Gastroesophageal sphincter (tissue), 3 donors: ENCODE results near the gene SPDYE1.
"Not testable (repeated sequence)": the region's sequence is repeated elsewhere in the genome, so short reads cannot be mapped to it uniquely, and the experiment has no call there.

Source experiments
- CTCF ChIP-seq, 4 experiments: fragments of 200-600 bp in 2 of 4; fragments of 450-650 bp in 2 of 4; sonication (generic) in 1 of 4; IDR thresholded peaks; one replicate each; pipeline ENCODE4 v1.5.1; 2017 to 2019; ENCODE audit warnings: antibody characterized with exemption in 4 of 4, mild to moderate bottlenecking in 2 of 4, moderate library complexity in 2 of 4
- EP300 ChIP-seq: sonication (generic); formaldehyde crosslinking; IDR thresholded peaks from one replicate; pipeline ENCODE4 v1.6.1; 2017; ENCODE audit warnings: antibody characterized with exemption, mild to moderate bottlenecking
- POLR2AphosphoS5 ChIP-seq: sonication (generic); formaldehyde crosslinking; IDR thresholded peaks from one replicate; pipeline ENCODE4 v1.6.1; 2017; ENCODE audit warnings: antibody characterized with exemption

- TF ChIP-seq CTCF (IDR thresholded peaks at IDR 0.05); POLR2AphosphoS5; EP300: not testable (repeated sequence)
These were observed 17.4 kb downstream of the SPDYE1 start for GRCh38 chr7:44015090-44015489.
